ENCODE measurements around the gene C1QA. TPM values are rescaled to one million over a fixed set of nuclear protein-coding genes. Genes with fewer than 3 reads are reported as not detected.

Gene C1QA
- polyA plus RNA-seq, 1 donor (not counting 4 experiments of a cell fraction or from before 2014, with no cell fraction given): not detected

GRCh38 chr1:22628698-22629444 is 7.6 kb upstream of the C1QA start:
- Histone ChIP-seq H3K4me2 (ENCODE audit: control insufficient read depth, extremely low read depth, insufficient read depth, low read depth, low read length) (no peak overlapping the region), H3K27ac (ENCODE audit: control insufficient read depth, insufficient read depth, low read length) (no peak overlapping the region), H3K4me3 (ENCODE audit: control insufficient read depth in 2 of 3, extremely low read depth in 1 of 3, insufficient read depth in 2 of 3, low read depth in 1 of 3, low read length in 3 of 3) (no peak overlapping the region), H3K9me1 (ENCODE audit: control insufficient read depth, extremely low read depth, insufficient read depth, low read length) (no peaks in the 10 kb centered on the region), H3K27me3 (ENCODE audit: control insufficient read depth, extremely low read depth, insufficient read depth, low read length) (peaks cover 12% of the 10 kb centered on the region), H3K9ac (ENCODE audit: control insufficient read depth, extremely low read depth, insufficient read depth, low read length) (no peak overlapping the region), H3K4me1 (ENCODE audit: control insufficient read depth, extremely low read depth, insufficient read depth, low read length) (no peaks in the 10 kb centered on the region), H3K36me3 (ENCODE audit: control insufficient read depth in 2 of 2, extremely low read depth in 1 of 2, insufficient read depth in 2 of 2, low read length in 2 of 2) (no peaks in the 10 kb centered on the region), H4K20me1 (ENCODE audit: control insufficient read depth, extremely low read depth, insufficient read depth, low read length) (no peaks in the 10 kb centered on the region), H3K79me2 (ENCODE audit: control insufficient read depth, insufficient read depth, low read length) (no peaks in the 10 kb centered on the region), H3K9me3 (ENCODE audit: control insufficient read depth, low read depth, low read length) (no peaks in the 10 kb centered on the region), H2AFZ (ENCODE audit: control insufficient read depth, low read length) (no peak overlapping the region)
- dilution Hi-C loops (cut with MboI; ENCODE audit: extremely low pct_ligation_motif_present, low sequenced_read_pairs): no loop called here
- no peak for DNase-seq (ENCODE audit: low read depth, low spot score)
- TF ChIP-seq CTCF (optimal IDR thresholded peaks at IDR 0.05 in 1 of 3, IDR thresholded peaks at IDR 0.05 in 1 of 3, conservative IDR thresholded peaks at IDR 0.05 in 1 of 3; ENCODE audit: extremely low read depth in 1 of 3, insufficient read depth in 2 of 3, low read length in 3 of 3): no peak
- TF ChIP-seq EZH2 (IDR thresholded peaks at IDR 0.05; ENCODE audit: low read length): no peak
- FAIRE-seq: no peak

DNA sequence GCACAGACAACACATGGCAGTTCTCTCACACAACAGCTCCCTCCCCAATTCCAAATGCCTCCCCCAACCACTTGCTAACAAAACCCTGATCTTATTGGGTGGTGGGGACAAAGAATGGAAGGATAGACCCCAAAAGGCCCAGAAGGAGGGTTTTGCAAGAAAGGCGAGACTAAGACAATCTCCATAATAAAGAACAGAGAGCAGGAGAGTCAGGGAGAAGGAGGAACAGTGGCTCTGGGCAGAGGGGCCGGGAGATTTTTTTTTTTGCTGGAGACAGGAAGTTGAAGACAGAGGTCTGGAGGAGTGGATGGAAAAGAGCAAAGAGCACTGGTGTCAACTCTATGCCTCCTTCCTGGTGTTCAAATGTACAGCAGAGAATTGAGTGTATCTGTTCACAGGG is 6.5 kb upstream of the C1QA start:
- FAIRE-seq: no peak
- H3K27me3 ChIP-seq (ENCODE audit: control insufficient read depth, extremely low read depth, insufficient read depth, low read length): peaks cover 12% of the 10 kb centered on the region

More for the DNA sequence above, 6.5 kb upstream of the C1QA start:
- Histone ChIP-seq H3K27ac (ENCODE audit: control insufficient read depth, insufficient read depth, low read length) (no peak overlapping the region), H4K20me1 (ENCODE audit: control insufficient read depth, extremely low read depth, insufficient read depth, low read length) (no peaks in the 10 kb centered on the region), H3K79me2 (ENCODE audit: control insufficient read depth, insufficient read depth, low read length) (no peaks in the 10 kb centered on the region), H3K4me1 (ENCODE audit: control insufficient read depth, extremely low read depth, insufficient read depth, low read length) (no peaks in the 10 kb centered on the region), H3K36me3 (ENCODE audit: control insufficient read depth in 2 of 2, extremely low read depth in 1 of 2, insufficient read depth in 2 of 2, low read length in 2 of 2) (no peaks in the 10 kb centered on the region), H3K9me1 (ENCODE audit: control insufficient read depth, extremely low read depth, insufficient read depth, low read length) (no peaks in the 10 kb centered on the region), H3K4me3 (ENCODE audit: control insufficient read depth in 2 of 3, extremely low read depth in 1 of 3, insufficient read depth in 2 of 3, low read depth in 1 of 3, low read length in 3 of 3) (no peak overlapping the region), H2AFZ (ENCODE audit: control insufficient read depth, low read length) (no peak overlapping the region), H3K9me3 (ENCODE audit: control insufficient read depth, low read depth, low read length) (no peaks in the 10 kb centered on the region), H3K9ac (ENCODE audit: control insufficient read depth, extremely low read depth, insufficient read depth, low read length) (no peak overlapping the region), H3K4me2 (ENCODE audit: control insufficient read depth, extremely low read depth, insufficient read depth, low read depth, low read length) (no peak overlapping the region)
- DNase-seq (ENCODE audit: low read depth, low spot score): no peak
- TF ChIP-seq EZH2 (IDR thresholded peaks at IDR 0.05; ENCODE audit: low read length) (no peak), CTCF (optimal IDR thresholded peaks at IDR 0.05 in 1 of 3, IDR thresholded peaks at IDR 0.05 in 1 of 3, conservative IDR thresholded peaks at IDR 0.05 in 1 of 3; ENCODE audit: extremely low read depth in 1 of 3, insufficient read depth in 2 of 3, low read length in 3 of 3) (no peak)
- dilution Hi-C loops (cut with MboI; ENCODE audit: extremely low pct_ligation_motif_present, low sequenced_read_pairs): no loop called here

All from keratinocyte (primary cell).